HEK293 (cell line): Measurements from ENCODE around the gene BSCL2.

ENCODE experiments used
- CTCF ChIA-PET: fragments of 350-600 bp; formaldehyde crosslinking; extraction: SDS; loops from one replicate; lab custom pipeline; 2021; ENCODE audit warnings: antibody characterized with exemption; lab: Yijun Ruan, JAX
- POLR2A ChIA-PET: fragments of 300-600 bp; formaldehyde crosslinking; extraction: SDS; loops from one replicate; lab custom pipeline; 2020; ENCODE audit warnings: antibody characterized with exemption, inconsistent platforms; lab: Yijun Ruan, JAX
- H3K27ac ChIP-seq: fragments of 200-500 bp; sonication (Bioruptor generic); 2 replicates; pipeline ENCODE4 v1.5.1; 2014; ENCODE audit warnings: low read depth, low read length, control low read depth, inconsistent platforms; ENCODE audit errors: extremely low read depth
- H3K36me3 ChIP-seq, 2 experiments: fragments of 200-500 bp in 1 of 2; sonication (Bioruptor generic) in 1 of 2; 1 replicate in 1 of 2; 2 replicates in 1 of 2; pipeline ENCODE4 v1.5.1; 2014 to 2017; ENCODE audit warnings: inconsistent platforms in 2 of 2, low read length in 2 of 2; ENCODE audit not compliant: control insufficient read depth in 2 of 2, insufficient read depth in 1 of 2
- H3K4me1 ChIP-seq: fragments of 200-500 bp; sonication (Bioruptor generic); 2 replicates; pipeline ENCODE4 v1.5.1; 2014; ENCODE audit warnings: mild to moderate bottlenecking, low read length, inconsistent platforms; ENCODE audit not compliant: control insufficient read depth, insufficient read depth
- H3K4me3 ChIP-seq: 2 replicates; pipeline ENCODE4 v1.5.1; 2011; ENCODE audit warnings: low read depth, mild to moderate bottlenecking, control low read depth, low read length, moderate library complexity
- H3K9me3 ChIP-seq: fragments of 200-500 bp; sonication (Bioruptor generic); 2 replicates; pipeline ENCODE4 v1.5.1; 2014; ENCODE audit warnings: low read depth, low read length, inconsistent platforms; ENCODE audit not compliant: control insufficient read depth, insufficient read depth
- EGR2 ChIP-seq: fragments of 450-650 bp; formaldehyde crosslinking; IDR thresholded peaks from 2 replicates; pipeline ENCODE4 v1.5.1; 2016; ENCODE audit warnings: low read depth, missing biosample characterization, missing genetic modification characterization
- KLF10 ChIP-seq: fragments of 450-650 bp; IDR thresholded peaks from 2 replicates; pipeline ENCODE4 v1.5.1; 2018; ENCODE audit warnings: missing biosample characterization, mild to moderate bottlenecking, missing genetic modification characterization
- KLF16 ChIP-seq: fragments of 450-650 bp; formaldehyde crosslinking; IDR thresholded peaks from 2 replicates; pipeline ENCODE4 v1.5.1; 2017; ENCODE audit warnings: missing biosample characterization, missing genetic modification characterization
- MYNN ChIP-seq: fragments of 450-650 bp; formaldehyde crosslinking; IDR thresholded peaks from 2 replicates; pipeline ENCODE4 v1.5.1; 2016; ENCODE audit warnings: missing biosample characterization, missing genetic modification characterization, borderline replicate concordance
- MZF1 ChIP-seq: fragments of 450-650 bp; formaldehyde crosslinking; IDR thresholded peaks from 2 replicates; pipeline ENCODE4 v1.5.1; 2017; ENCODE audit warnings: missing biosample characterization, missing genetic modification characterization, borderline replicate concordance
- SP2 ChIP-seq: fragments of 450-650 bp; formaldehyde crosslinking; IDR thresholded peaks from 2 replicates; pipeline ENCODE4 v1.5.1; 2016; ENCODE audit warnings: missing biosample characterization, missing genetic modification characterization
- SP7 ChIP-seq: fragments of 450-650 bp; formaldehyde crosslinking; IDR thresholded peaks from 2 replicates; pipeline ENCODE4 v1.5.1; 2016; ENCODE audit warnings: missing biosample characterization, missing genetic modification characterization
- ZBTB26 ChIP-seq: fragments of 450-650 bp; formaldehyde crosslinking; optimal IDR thresholded peaks from 2 replicates; pipeline ENCODE3; 2016; ENCODE audit warnings: missing biosample characterization, mild to moderate bottlenecking, missing genetic modification characterization
- ZBTB48 ChIP-seq: fragments of 450-650 bp; formaldehyde crosslinking; IDR thresholded peaks from 2 replicates; pipeline ENCODE4 v1.5.1; 2016; ENCODE audit warnings: missing biosample characterization, missing genetic modification characterization
- ZEB2 ChIP-seq: fragments of 450-650 bp; formaldehyde crosslinking; IDR thresholded peaks from 2 replicates; pipeline ENCODE4 v1.5.1; 2016; ENCODE audit warnings: missing biosample characterization, missing genetic modification characterization
- ZNF112 ChIP-seq: fragments of 450-650 bp; formaldehyde crosslinking; IDR thresholded peaks from 2 replicates; pipeline ENCODE4 v1.5.0; 2017; ENCODE audit warnings: missing biosample characterization, missing genetic modification characterization
- ZNF155 ChIP-seq: fragments of 450-650 bp; formaldehyde crosslinking; IDR thresholded peaks from 2 replicates; pipeline ENCODE4 v1.5.1; 2016; ENCODE audit warnings: missing biosample characterization, missing genetic modification characterization
- ZNF530 ChIP-seq: fragments of 450-650 bp; formaldehyde crosslinking; IDR thresholded peaks from 2 replicates; pipeline ENCODE4 v1.5.1; 2016; ENCODE audit warnings: low read depth, missing biosample characterization, missing genetic modification characterization
- TF ChIP-seq, protein P1 (sequence below): fragments of 450-650 bp; formaldehyde crosslinking; IDR thresholded peaks from 2 replicates; pipeline ENCODE4 v1.5.1; 2016; ENCODE audit warnings: missing biosample characterization, missing genetic modification characterization
- TF ChIP-seq, protein P2 (sequence below): fragments of 450-650 bp; formaldehyde crosslinking; IDR thresholded peaks from 2 replicates; pipeline ENCODE4 v1.5.1; 2017; ENCODE audit warnings: missing biosample characterization, missing genetic modification characterization

Gene BSCL2

DNA sequence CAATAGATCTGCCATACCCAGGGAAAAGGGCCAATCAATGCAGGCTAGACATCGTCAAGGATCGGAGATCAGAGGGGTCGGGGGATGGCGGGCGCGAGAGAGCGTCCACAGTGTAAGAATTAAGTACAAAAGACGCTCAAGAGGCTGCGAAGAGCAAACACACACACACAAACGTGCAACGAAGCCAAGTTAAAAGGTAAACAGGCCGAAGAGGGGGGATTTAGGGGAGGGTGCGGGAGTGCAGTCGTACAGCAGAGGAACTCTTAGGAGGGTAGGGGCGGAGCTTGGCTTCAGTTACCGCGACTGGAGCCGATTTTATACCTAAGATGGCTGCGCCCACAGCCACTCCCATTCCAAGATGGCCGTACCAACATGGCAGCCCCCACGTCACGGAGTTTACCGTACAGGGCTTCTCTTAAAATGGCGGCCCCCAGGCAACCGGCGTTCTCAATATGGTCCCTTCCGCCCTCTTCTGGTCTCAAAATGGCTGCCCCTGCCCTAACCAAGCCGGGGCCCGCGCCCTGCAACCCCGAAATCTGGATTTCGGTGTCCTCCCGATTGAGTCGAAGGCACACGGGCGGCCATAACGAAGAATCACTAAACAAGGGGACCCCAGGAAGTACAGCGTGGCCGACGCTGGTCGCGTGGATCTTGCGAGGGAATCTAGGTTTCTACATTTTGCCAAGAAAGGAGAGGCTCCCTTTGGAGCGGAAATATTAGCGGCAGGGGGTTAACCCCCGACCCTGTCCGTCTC lies 2.2 kb upstream of the BSCL2 start (continued):
- peak; percentile 31 for TF ChIP-seq ZBTB26
- TF ChIP-seq SP2 (tag by site-specific recombination), result 0 out of 2 replicates have a peak, but pooled peaks have one; percentile 10
- TF ChIP-seq MZF1 (tag by site-specific recombination), result 0 out of 2 replicates have a peak, but pooled peaks have one; percentile 52
- TF ChIP-seq KLF16 (tag by site-specific recombination), result 0 out of 2 replicates have a peak, but pooled peaks have one; percentile 22
- no peak for TF ChIP-seq ZNF155 (tag by site-specific recombination)
- TF ChIP-seq, protein P1, sequence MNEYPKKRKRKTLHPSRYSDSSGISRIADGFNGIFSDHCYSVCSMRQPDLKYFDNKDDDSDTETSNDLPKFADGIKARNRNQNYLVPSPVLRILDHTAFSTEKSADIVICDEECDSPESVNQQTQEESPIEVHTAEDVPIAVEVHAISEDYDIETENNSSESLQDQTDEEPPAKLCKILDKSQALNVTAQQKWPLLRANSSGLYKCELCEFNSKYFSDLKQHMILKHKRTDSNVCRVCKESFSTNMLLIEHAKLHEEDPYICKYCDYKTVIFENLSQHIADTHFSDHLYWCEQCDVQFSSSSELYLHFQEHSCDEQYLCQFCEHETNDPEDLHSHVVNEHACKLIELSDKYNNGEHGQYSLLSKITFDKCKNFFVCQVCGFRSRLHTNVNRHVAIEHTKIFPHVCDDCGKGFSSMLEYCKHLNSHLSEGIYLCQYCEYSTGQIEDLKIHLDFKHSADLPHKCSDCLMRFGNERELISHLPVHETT (tag by site-specific recombination), result 0 out of 2 replicates have a peak, but pooled peaks have one; percentile 23
- TF ChIP-seq ZEB2 (tag by site-specific recombination), result peak; percentile 75; the same call in 1 of the 2 replicates
- 0 out of 2 replicates have a peak, but pooled peaks have one; percentile 22 for TF ChIP-seq SP7

GRCh38 chr11:62708793-62709192 lies 1.6 kb upstream of the BSCL2 start:
- no peak overlapping the region for H3K4me3 ChIP-seq
- POLR2A ChIA-PET, result interaction anchor here (0.8 to 3.4 kb wide), 10 partner anchors 10 to 133 kb away, joined by 3 to 11 read pairs (median 4); partner anchors contain the start of genes C11orf98, CSKMT, HNRNPUL2 and LBHD1
- TF ChIP-seq ZNF112 (no peak), ZBTB48 (peak; percentile 48)
- TF ChIP-seq, all 188 proteins: peak for 1
- CTCF ChIA-PET, result no interaction called here
- no peak overlapping the region for H3K27ac ChIP-seq
- H3K36me3 ChIP-seq, result peaks cover 0 to 89% of the 10 kb centered on the region in 2 experiments; a peak in 1 of 3 replicates
- peaks cover 3% of the 10 kb centered on the region; the same call in 1 of the 2 replicates for H3K4me1 ChIP-seq
- H3K9me3 ChIP-seq, result no peaks in the 10 kb centered on the region

- Histone ChIP-seq H3K4me1 (peaks cover 3% of the 10 kb centered on the region; the same call in 1 of the 2 replicates), H3K36me3 (peaks cover 0 to 89% of the 10 kb centered on the region in 2 experiments; a peak in 2 of 3 replicates)
- POLR2A ChIA-PET, result interaction anchor here (0.8 to 3.4 kb wide), 10 partner anchors 10 to 133 kb away, joined by 3 to 15 read pairs (median 4); partner anchors contain the start of genes HNRNPUL2, LBHD1, TMEM179B and TUT1
- TF ChIP-seq MYNN (tag by site-specific recombination) (no peak), KLF10 (tag by site-specific recombination) (no peak), ZNF530 (tag by site-specific recombination) (no peak), EGR2 (tag by site-specific recombination) (no peak)
- TF ChIP-seq, protein P2, sequence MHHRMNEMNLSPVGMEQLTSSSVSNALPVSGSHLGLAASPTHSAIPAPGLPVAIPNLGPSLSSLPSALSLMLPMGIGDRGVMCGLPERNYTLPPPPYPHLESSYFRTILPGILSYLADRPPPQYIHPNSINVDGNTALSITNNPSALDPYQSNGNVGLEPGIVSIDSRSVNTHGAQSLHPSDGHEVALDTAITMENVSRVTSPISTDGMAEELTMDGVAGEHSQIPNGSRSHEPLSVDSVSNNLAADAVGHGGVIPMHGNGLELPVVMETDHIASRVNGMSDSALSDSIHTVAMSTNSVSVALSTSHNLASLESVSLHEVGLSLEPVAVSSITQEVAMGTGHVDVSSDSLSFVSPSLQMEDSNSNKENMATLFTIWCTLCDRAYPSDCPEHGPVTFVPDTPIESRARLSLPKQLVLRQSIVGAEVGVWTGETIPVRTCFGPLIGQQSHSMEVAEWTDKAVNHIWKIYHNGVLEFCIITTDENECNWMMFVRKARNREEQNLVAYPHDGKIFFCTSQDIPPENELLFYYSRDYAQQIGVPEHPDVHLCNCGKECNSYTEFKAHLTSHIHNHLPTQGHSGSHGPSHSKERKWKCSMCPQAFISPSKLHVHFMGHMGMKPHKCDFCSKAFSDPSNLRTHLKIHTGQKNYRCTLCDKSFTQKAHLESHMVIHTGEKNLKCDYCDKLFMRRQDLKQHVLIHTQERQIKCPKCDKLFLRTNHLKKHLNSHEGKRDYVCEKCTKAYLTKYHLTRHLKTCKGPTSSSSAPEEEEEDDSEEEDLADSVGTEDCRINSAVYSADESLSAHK (tag by site-specific recombination), result no peak
- TF ChIP-seq, all 188 proteins: peak for 0
- Histone ChIP-seq H3K9me3 (no peaks in the 10 kb centered on the region), H3K4me3 (no peak overlapping the region), H3K27ac (no peak overlapping the region)
- CTCF ChIA-PET, result no interaction called here
Observed at GRCh38 chr11:62708392-62708791, 1.2 kb upstream of the BSCL2 start.
